Liver (tissue), 9 donors: ENCODE data around the gene TECPR1. TPM values are rescaled to one million over a fixed set of nuclear protein-coding genes. Genes with fewer than 3 reads are reported as not detected.

ENCODE experiments used
- DNase-seq: peaks from one replicate; pipeline ENCODE4 v3.0.0-alpha.2; 2017; ENCODE audit warnings: low spot score
- H3K27ac ChIP-seq, 2 donors: one replicate each; pipeline ENCODE4 v1.7.0; 2013; ENCODE audit warnings: inconsistent platforms in 2 of 2, low read length in 2 of 2, control low read depth in 1 of 2, low read depth in 1 of 2, mild to moderate bottlenecking in 1 of 2
- H3K27me3 ChIP-seq, 4 donors: one replicate each; pipeline versions ENCODE4 v1.6.1 to v1.7.0; 2013; ENCODE audit warnings: low read length in 3 of 4, inconsistent platforms in 1 of 4, mild to moderate bottlenecking in 1 of 4, moderate library complexity in 1 of 4; ENCODE audit not compliant: control insufficient read depth in 4 of 4, insufficient read depth in 4 of 4
- H3K36me3 ChIP-seq, 4 donors: one replicate each; pipeline versions ENCODE4 v1.6.1 to v1.7.0; 2013; ENCODE audit warnings: low read length in 3 of 4, mild to moderate bottlenecking in 3 of 4, low read depth in 1 of 4, moderate library complexity in 1 of 4; ENCODE audit not compliant: control insufficient read depth in 4 of 4, insufficient read depth in 3 of 4
- H3K4me1 ChIP-seq, 4 donors: one replicate each; pipeline versions ENCODE4 v1.6.1 to v1.7.0; 2013; ENCODE audit warnings: low read length in 3 of 4, mild to moderate bottlenecking in 3 of 4, moderate library complexity in 1 of 4; ENCODE audit not compliant: control insufficient read depth in 4 of 4, insufficient read depth in 4 of 4
- H3K4me3 ChIP-seq, 3 donors: one replicate each; pipeline versions ENCODE4 v1.6.1 to v1.7.0; 2013; ENCODE audit warnings: low read length in 3 of 3, control low read depth in 1 of 3, low read depth in 1 of 3, mild to moderate bottlenecking in 1 of 3
- H3K9ac ChIP-seq, 2 donors: one replicate each; pipeline ENCODE4 v1.7.0; 2013; ENCODE audit warnings: low read length in 2 of 2, mild to moderate bottlenecking in 2 of 2, moderate library complexity in 2 of 2, control low read depth in 1 of 2, low read depth in 1 of 2
- H3K9me3 ChIP-seq, 4 donors: one replicate each; pipeline versions ENCODE4 v1.6.1 to v1.7.0; 2013; ENCODE audit warnings: low read length in 3 of 4; ENCODE audit not compliant: control insufficient read depth in 4 of 4
- ATF3 ChIP-seq: IDR thresholded peaks from 2 replicates; pipeline ENCODE4 v1.6.1; 2016; ENCODE audit warnings: antibody characterized with exemption
- CTCF ChIP-seq: fragments of 150-350 bp; IDR thresholded peaks from 2 replicates; pipeline ENCODE4 v1.5.1; 2017; ENCODE audit warnings: improper control_type of control experiment, low read depth, low read length; ENCODE audit not compliant: missing input control
- EGR1 ChIP-seq, 2 donors: IDR thresholded peaks; 2 replicates each; pipeline ENCODE4 v1.6.1; 2016 to 2018; ENCODE audit warnings: antibody characterized with exemption in 2 of 2, low read depth in 2 of 2
- FOXA1 ChIP-seq: IDR thresholded peaks from 2 replicates; pipeline ENCODE4 v1.6.1; 2016; ENCODE audit warnings: antibody characterized with exemption
- FOXA2 ChIP-seq: IDR thresholded peaks from 2 replicates; pipeline ENCODE4 v1.6.1; 2016; ENCODE audit warnings: antibody characterized with exemption
- GABPA ChIP-seq, 2 donors: IDR thresholded peaks in 1 of 2; conservative IDR thresholded peaks in 1 of 2; 2 replicates each; pipeline ENCODE4 v1.6.1; 2016; ENCODE audit warnings: antibody characterized with exemption in 2 of 2, mild to moderate bottlenecking in 1 of 2, moderate library complexity in 1 of 2
- HNF4A ChIP-seq, 2 donors: conservative IDR thresholded peaks; 2 replicates each; pipeline ENCODE4 v1.6.1; 2016; ENCODE audit warnings: antibody characterized with exemption in 2 of 2, mild to moderate bottlenecking in 2 of 2
- HNF4G ChIP-seq: IDR thresholded peaks from 2 replicates; pipeline ENCODE4 v1.6.1; 2016; ENCODE audit warnings: antibody characterized with exemption
- JUND ChIP-seq, 2 donors: IDR thresholded peaks; 2 replicates each; pipeline ENCODE4 v1.6.1; 2016; ENCODE audit warnings: antibody characterized with exemption in 2 of 2
- MAX ChIP-seq: IDR thresholded peaks from 2 replicates; pipeline ENCODE4 v1.6.1; 2016; ENCODE audit warnings: antibody characterized with exemption
- NR2F2 ChIP-seq: IDR thresholded peaks from 2 replicates; pipeline ENCODE4 v1.6.1; 2016; ENCODE audit warnings: antibody characterized with exemption
- RAD21 ChIP-seq, 2 donors: IDR thresholded peaks; 2 replicates each; pipeline ENCODE4 v1.6.1; 2016; ENCODE audit warnings: antibody characterized with exemption in 2 of 2, mild to moderate bottlenecking in 2 of 2
- REST ChIP-seq: IDR thresholded peaks from 2 replicates; pipeline ENCODE4 v1.6.1; 2016; ENCODE audit warnings: antibody characterized with exemption, mild to moderate bottlenecking
- RXRA ChIP-seq, 2 donors: IDR thresholded peaks; 2 replicates each; pipeline ENCODE4 v1.6.1; 2017 to 2018; ENCODE audit warnings: antibody characterized with exemption in 2 of 2, mild to moderate bottlenecking in 1 of 2
- SP1 ChIP-seq: IDR thresholded peaks from 2 replicates; pipeline ENCODE4 v1.6.1; 2018; ENCODE audit warnings: antibody characterized with exemption, mild to moderate bottlenecking
- TAF1 ChIP-seq: conservative IDR thresholded peaks from 2 replicates; pipeline ENCODE4 v1.6.1; 2016; ENCODE audit warnings: antibody characterized with exemption, mild to moderate bottlenecking
- YY1 ChIP-seq: IDR thresholded peaks from 2 replicates; pipeline ENCODE4 v1.6.1; 2016; ENCODE audit warnings: antibody characterized with exemption, mild to moderate bottlenecking
- ZBTB33 ChIP-seq: IDR thresholded peaks from 2 replicates; pipeline ENCODE4 v1.6.1; 2016; ENCODE audit warnings: antibody characterized with exemption
- WGBS: extraction: QIAGEN DNeasy Blood & Tissue Kit; methylation state at CpG from one replicate; pipeline ENCODE4 v1.1.7; 2013; 5-methylcytosine and 5-hydroxymethylcytosine counted together
- polyA plus RNA-seq, 2 donors: library from polyadenylated mRNA; stranded (reverse) in 1 of 2; unstranded in 1 of 2; fragments of 200-250 nt in 1 of 2; fragments of >200 nt in 1 of 2; fragmentation: Nextera tagmentation in 1 of 2; extraction: Ambion mirVana in 1 of 2; gene quantifications; one replicate each; pipeline versions ENCODE4 v1.2.1 to v1.2.3, GENCODE V29; 2013 to 2015
- total RNA-seq, 2 donors: library from RNA; depleted of rRNA; stranded (reverse); fragments of >200 nt; gene quantifications; one replicate each; pipeline ENCODE4 v1.2.3, GENCODE V29; 2014
- donor health status: healthy.
- donor health status: healthy.
- donor health status: healthy.
- donor health status: healthy.
- donor health status: healthy.

The TECPR1 gene
- total and polyA plus RNA-seq, 4 donors, result 3.3 to 16.3 (median 7.8) TPM

GRCh38 chr7:98224701-98225181, 27.3 kb downstream of the TECPR1 start:
- H3K27ac ChIP-seq, result no peak overlapping the region
- H3K9me3 ChIP-seq, result no peaks in the 10 kb centered on the region
- TF ChIP-seq EGR1 (IDR thresholded peaks at IDR 0.05; ENCODE audit: low read depth in 2 of 2) (no peak), FOXA2 (no peak), RXRA (IDR thresholded peaks at IDR 0.05) (no peak), TAF1 (no peak), FOXA1 (no peak), GABPA (IDR thresholded peaks at IDR 0.05 in 1 of 2, conservative IDR thresholded peaks at IDR 0.05 in 1 of 2) (no peak), ATF3 (no peak), YY1 (no peak), ZBTB33 (no peak), MAX (no peak), REST (no peak), HNF4A (conservative IDR thresholded peaks at IDR 0.05) (no peak), RAD21 (IDR thresholded peaks at IDR 0.05) (no peak), CTCF (no peak), JUND (IDR thresholded peaks at IDR 0.05) (no peak), HNF4G (no peak), SP1 (no peak), NR2F2 (no peak)
- 95% methylated on average over 21 of the region's 21 CpGs for WGBS
- no peak for DNase-seq
- peaks cover 2 to 29% (median 6%) of the 10 kb centered on the region in 4 donors for H3K36me3 ChIP-seq
- H3K27me3 ChIP-seq, result no peaks in the 10 kb centered on the region
- no peaks in the 10 kb centered on the region for H3K4me1 ChIP-seq
- H3K9ac ChIP-seq, result no peak overlapping the region
- no peak overlapping the region for H3K4me3 ChIP-seq
